ENCODE results near the gene PRDX3.
"Not testable (repeated sequence)": the region's sequence is repeated elsewhere in the genome, so short reads cannot be mapped to it uniquely, and the experiment has no call there.

The PRDX3 gene

GRCh38 chr10:119183664-119184412 is 5.2 kb upstream of the PRDX3 start:
- H3K4me3 ChIP-seq (ENCODE audit: low read depth in 1 of 2, low read length in 1 of 2), result no peak overlapping the region
- no peak overlapping the region for H3K27ac ChIP-seq
- H3K4me1 ChIP-seq (ENCODE audit: control insufficient read depth in 1 of 2, insufficient read depth in 1 of 2, low read depth in 1 of 2, low read length in 1 of 2), result peaks cover 3 to 4% of the 10 kb centered on the region in 2 experiments
- no peak for TF ChIP-seq CTCF (IDR thresholded peaks at IDR 0.05)
- H3K9me3 ChIP-seq, result no peaks in the 10 kb centered on the region
- no peaks in the 10 kb centered on the region for H3K27me3 ChIP-seq
- H3K36me3 ChIP-seq, result no peaks in the 10 kb centered on the region

DNA sequence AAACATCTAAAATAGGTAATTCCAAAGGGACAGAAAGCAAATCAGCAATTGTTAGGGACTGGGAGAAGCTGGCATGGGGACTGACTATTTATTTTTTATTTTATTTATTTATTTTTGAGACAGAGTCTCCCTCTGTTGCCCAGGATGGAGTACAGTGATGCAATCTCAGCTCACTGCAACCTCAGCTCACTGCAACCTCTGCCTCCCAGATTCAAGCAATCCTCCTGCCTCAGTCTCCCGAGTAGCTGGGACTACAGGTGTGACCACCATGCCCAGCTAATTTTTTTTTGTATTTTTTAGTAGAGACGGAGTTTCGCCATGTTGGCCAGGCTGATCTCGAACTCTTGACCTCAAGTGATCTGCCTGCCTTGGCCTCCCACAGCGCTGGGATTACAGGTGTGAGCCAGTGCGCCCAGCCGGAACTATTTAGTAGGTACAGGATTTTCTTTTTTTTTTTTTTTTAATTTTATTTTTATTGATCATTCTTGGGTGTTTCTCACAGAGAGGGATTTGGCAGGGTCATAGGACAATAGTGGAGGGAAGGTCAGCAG is 2.3 kb upstream of the PRDX3 start:
- H3K27ac ChIP-seq, result not testable (repeated sequence)
- H3K4me1 ChIP-seq (ENCODE audit: control insufficient read depth in 1 of 2, insufficient read depth in 1 of 2, low read depth in 1 of 2, low read length in 1 of 2), result peaks cover 11 to 13% of the 10 kb centered on the region in 2 experiments

GRCh38 chr10:119177708-119178371 is 772 bp downstream of the PRDX3 start:
- Histone ChIP-seq H3K27me3 (no peaks in the 10 kb centered on the region), H3K4me1 (ENCODE audit: control insufficient read depth in 1 of 2, insufficient read depth in 1 of 2, low read depth in 1 of 2, low read length in 1 of 2) (peaks cover 11 to 13% of the 10 kb centered on the region in 2 experiments), H3K27ac (peak overlapping the region; percentile 80), H3K36me3 (peaks cover 17% of the 10 kb centered on the region), H3K9me3 (no peaks in the 10 kb centered on the region), H3K4me3 (ENCODE audit: low read depth in 1 of 2, low read length in 1 of 2) (peak overlapping the region; percentile 92 to 99)
- no peak for TF ChIP-seq CTCF (IDR thresholded peaks at IDR 0.05)

More for the DNA sequence above, 2.3 kb upstream of the PRDX3 start:
- not testable (repeated sequence) for H3K27me3 ChIP-seq; H3K4me3 ChIP-seq (ENCODE audit: low read depth in 1 of 2, low read length in 1 of 2); H3K9me3 ChIP-seq; H3K36me3 ChIP-seq

- Histone ChIP-seq H3K4me3 (ENCODE audit: low read depth in 1 of 2, low read length in 1 of 2) (no peak overlapping the region), H3K36me3 (peaks cover 34% of the 10 kb centered on the region), H3K27me3 (no peaks in the 10 kb centered on the region), H3K4me1 (ENCODE audit: control insufficient read depth in 1 of 2, insufficient read depth in 1 of 2, low read depth in 1 of 2, low read length in 1 of 2) (peaks cover 11 to 13% of the 10 kb centered on the region in 2 experiments), H3K9me3 (no peaks in the 10 kb centered on the region), H3K27ac (no peak overlapping the region)
- TF ChIP-seq CTCF (IDR thresholded peaks at IDR 0.05), result no peak
These were observed 2.4 kb downstream of the PRDX3 start for GRCh38 chr10:119176166-119176565.

DNA sequence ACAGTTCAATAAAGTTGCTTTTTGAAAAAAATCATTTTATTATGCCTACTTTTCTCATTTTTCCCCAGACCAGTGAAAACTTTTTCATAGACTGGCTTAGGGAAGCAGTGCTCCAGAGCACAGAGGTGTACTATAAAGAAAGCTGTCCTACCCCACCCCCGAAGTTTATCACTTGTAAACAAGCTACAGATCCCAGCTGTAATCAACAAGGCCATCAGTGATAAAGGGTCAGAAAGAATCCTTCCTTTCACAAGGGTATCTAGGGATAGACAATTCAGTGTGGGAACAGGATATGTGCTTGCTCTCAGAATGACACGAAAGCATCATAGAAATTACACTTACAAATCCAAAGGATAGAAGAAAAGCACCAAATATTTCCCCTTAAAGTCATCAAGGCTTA is 4.5 kb downstream of the PRDX3 start:
- Histone ChIP-seq H3K4me1 (ENCODE audit: control insufficient read depth in 1 of 2, insufficient read depth in 1 of 2, low read depth in 1 of 2, low read length in 1 of 2) (peaks cover 10 to 13% of the 10 kb centered on the region in 2 experiments), H3K36me3 (peaks cover 52% of the 10 kb centered on the region), H3K27ac (no peak overlapping the region), H3K9me3 (no peaks in the 10 kb centered on the region), H3K27me3 (no peaks in the 10 kb centered on the region), H3K4me3 (ENCODE audit: low read depth in 1 of 2, low read length in 1 of 2) (no peak overlapping the region)
- TF ChIP-seq CTCF (IDR thresholded peaks at IDR 0.05), result no peak

DNA sequence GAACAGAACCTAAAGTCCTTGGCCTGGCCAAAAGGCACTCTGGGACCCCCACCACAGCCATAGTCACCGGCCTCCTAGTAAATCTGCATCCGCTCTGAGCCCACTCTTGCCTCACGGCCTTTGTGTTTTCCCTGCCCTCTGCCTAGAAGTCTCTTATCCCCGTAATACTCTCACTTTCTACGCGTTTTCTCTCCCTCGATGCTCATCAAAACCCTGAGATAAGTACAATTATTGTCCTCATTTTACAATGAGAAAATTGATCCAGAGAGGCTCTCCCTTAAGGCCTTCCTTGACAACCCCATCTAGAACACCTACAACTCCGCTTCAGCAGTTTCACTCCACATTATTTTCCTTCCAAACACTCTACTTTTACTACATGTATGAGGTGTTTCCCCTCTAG is 11.6 kb downstream of the PRDX3 start:
- no peak overlapping the region for H3K4me3 ChIP-seq (ENCODE audit: low read depth in 1 of 2, low read length in 1 of 2)
- H3K27me3 ChIP-seq, result no peaks in the 10 kb centered on the region
- no peak for TF ChIP-seq CTCF (IDR thresholded peaks at IDR 0.05)
- peaks cover 47% of the 10 kb centered on the region for H3K36me3 ChIP-seq
- H3K27ac ChIP-seq, result peak overlapping the region; percentile 83
- peaks cover 19 to 21% of the 10 kb centered on the region in 2 experiments for H3K4me1 ChIP-seq (ENCODE audit: control insufficient read depth in 1 of 2, insufficient read depth in 1 of 2, low read depth in 1 of 2, low read length in 1 of 2)
- no peaks in the 10 kb centered on the region for H3K9me3 ChIP-seq

Measured in neutrophil (primary cell).